SK-N-SH treated with all-trans-retinoic acid at 6 μM for 48 hours (cell line): ENCODE data around the gene CASQ2.
A peak's percentile ranks its signal among the peaks of the same experiment; 100 is the strongest.

ENCODE experiments used
- ATAC-seq: fragments of 200-7000 bp; cut with Tn5 transposase; 3 replicates; pipeline ENCODE4 v1.9.1; 2020; ENCODE audit warnings: mild to moderate bottlenecking, moderate library complexity
- ARNTL ChIP-seq: fragments of 450-650 bp; formaldehyde crosslinking; IDR thresholded peaks from 2 replicates; pipeline ENCODE4 v1.5.0; 2020; ENCODE audit warnings: low read depth, mild to moderate bottlenecking, moderate library complexity, borderline replicate concordance
- BACH2 ChIP-seq: fragments of 250-450 bp; sonication (Bioruptor Pico); IDR thresholded peaks from 2 replicates; pipeline ENCODE4 v1.9.0; 2021; ENCODE audit warnings: mild to moderate bottlenecking, borderline replicate concordance
- CSRNP3 ChIP-seq: fragments of 250-450 bp; sonication (Bioruptor Pico); IDR thresholded peaks from 2 replicates; pipeline ENCODE4 v1.5.1; 2021; ENCODE audit warnings: mild to moderate bottlenecking, moderate library complexity
- ESRRG ChIP-seq: fragments of 250-450 bp; sonication (Bioruptor Pico); IDR thresholded peaks from 2 replicates; pipeline ENCODE4 v1.6.1; 2021; ENCODE audit warnings: mild to moderate bottlenecking
- GLIS3 ChIP-seq: fragments of 250-450 bp; sonication (Bioruptor Pico); IDR thresholded peaks from 2 replicates; pipeline ENCODE4 v1.5.0; 2020; ENCODE audit warnings: mild to moderate bottlenecking, moderate library complexity
- ISL1 ChIP-seq: fragments of 250-450 bp; sonication (Bioruptor Pico); IDR thresholded peaks from 2 replicates; pipeline ENCODE4 v2.1.2; 2022; ENCODE audit warnings: mild to moderate bottlenecking, moderate library complexity
- OSR1 ChIP-seq: fragments of 250-450 bp; sonication (Bioruptor Pico); IDR thresholded peaks from 2 replicates; pipeline ENCODE4 v1.8.0; 2022; ENCODE audit warnings: moderate library complexity, mild to moderate bottlenecking, inconsistent platforms
- PATZ1 ChIP-seq: fragments of 250-450 bp; sonication (Bioruptor Pico); IDR thresholded peaks from 2 replicates; pipeline ENCODE4 v1.8.0; 2020; ENCODE audit warnings: mild to moderate bottlenecking, moderate library complexity, borderline replicate concordance
- PPARA ChIP-seq: fragments of 250-450 bp; sonication (Bioruptor Pico); IDR thresholded peaks from 2 replicates; pipeline ENCODE4 v1.5.0; 2020; ENCODE audit warnings: mild to moderate bottlenecking, borderline replicate concordance
- SNAI2 ChIP-seq: fragments of 250-450 bp; sonication (Bioruptor Pico); IDR thresholded peaks from 2 replicates; pipeline ENCODE4 v1.5.0; 2020; ENCODE audit warnings: mild to moderate bottlenecking, moderate library complexity
- TCF4 ChIP-seq: fragments of 250-450 bp; sonication (Bioruptor Pico); IDR thresholded peaks from 2 replicates; pipeline ENCODE4 v1.8.0; 2021; ENCODE audit warnings: mild to moderate bottlenecking, moderate library complexity, borderline replicate concordance
- TOX ChIP-seq: fragments of 250-450 bp; sonication (Bioruptor Pico); IDR thresholded peaks from 2 replicates; pipeline ENCODE4 v1.8.0; 2021; ENCODE audit warnings: mild to moderate bottlenecking, moderate library complexity, borderline replicate concordance
- TSHZ2 ChIP-seq: fragments of 250-450 bp; sonication (Bioruptor Pico); IDR thresholded peaks from 2 replicates; pipeline ENCODE4 v1.5.0; 2020; ENCODE audit warnings: mild to moderate bottlenecking, moderate library complexity
- ZC3H10 ChIP-seq: fragments of 250-450 bp; sonication (Bioruptor Pico); IDR thresholded peaks from 2 replicates; pipeline ENCODE4 v1.5.1; 2021; ENCODE audit warnings: mild to moderate bottlenecking, moderate library complexity
- ZFP3 ChIP-seq: fragments of 250-450 bp; sonication (Bioruptor Pico); IDR thresholded peaks from 2 replicates; pipeline ENCODE4 v1.5.0; 2020; ENCODE audit warnings: mild to moderate bottlenecking, moderate library complexity
- ZFP30 ChIP-seq: fragments of 450-650 bp; formaldehyde crosslinking; IDR thresholded peaks from 2 replicates; pipeline ENCODE4 v1.5.0; 2022; ENCODE audit warnings: mild to moderate bottlenecking, moderate library complexity
- ZNF8 ChIP-seq: fragments of 450-650 bp; formaldehyde crosslinking; IDR thresholded peaks from 2 replicates; pipeline ENCODE4 v1.5.0; 2020; ENCODE audit warnings: mild to moderate bottlenecking, moderate library complexity
- TF ChIP-seq, protein P1 (sequence below): fragments of 250-450 bp; sonication (Bioruptor Pico); IDR thresholded peaks from 2 replicates; pipeline ENCODE4 v1.5.1; 2020; ENCODE audit warnings: low read depth, mild to moderate bottlenecking, moderate library complexity
- TF ChIP-seq, protein P2 (sequence below): fragments of 250-450 bp; sonication (Bioruptor Pico); IDR thresholded peaks from 2 replicates; pipeline ENCODE4 v1.8.0; 2021; ENCODE audit warnings: low read depth, mild to moderate bottlenecking, moderate library complexity, borderline replicate concordance

The CASQ2 gene

GRCh38 chr1:115654125-115654524 lies 114.4 kb downstream of the CASQ2 start (continued):
- TF ChIP-seq SNAI2 (CRISPR knock-in tag) (no peak), TOX (CRISPR knock-in tag) (no peak), ESRRG (no peak)
- TF ChIP-seq, protein P1, sequence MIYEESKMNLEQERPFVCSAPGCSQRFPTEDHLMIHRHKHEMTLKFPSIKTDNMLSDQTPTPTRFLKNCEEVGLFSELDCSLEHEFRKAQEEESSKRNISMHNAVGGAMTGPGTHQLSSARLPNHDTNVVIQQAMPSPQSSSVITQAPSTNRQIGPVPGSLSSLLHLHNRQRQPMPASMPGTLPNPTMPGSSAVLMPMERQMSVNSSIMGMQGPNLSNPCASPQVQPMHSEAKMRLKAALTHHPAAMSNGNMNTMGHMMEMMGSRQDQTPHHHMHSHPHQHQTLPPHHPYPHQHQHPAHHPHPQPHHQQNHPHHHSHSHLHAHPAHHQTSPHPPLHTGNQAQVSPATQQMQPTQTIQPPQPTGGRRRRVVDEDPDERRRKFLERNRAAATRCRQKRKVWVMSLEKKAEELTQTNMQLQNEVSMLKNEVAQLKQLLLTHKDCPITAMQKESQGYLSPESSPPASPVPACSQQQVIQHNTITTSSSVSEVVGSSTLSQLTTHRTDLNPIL (CRISPR knock-in tag) = no peak

DNA sequence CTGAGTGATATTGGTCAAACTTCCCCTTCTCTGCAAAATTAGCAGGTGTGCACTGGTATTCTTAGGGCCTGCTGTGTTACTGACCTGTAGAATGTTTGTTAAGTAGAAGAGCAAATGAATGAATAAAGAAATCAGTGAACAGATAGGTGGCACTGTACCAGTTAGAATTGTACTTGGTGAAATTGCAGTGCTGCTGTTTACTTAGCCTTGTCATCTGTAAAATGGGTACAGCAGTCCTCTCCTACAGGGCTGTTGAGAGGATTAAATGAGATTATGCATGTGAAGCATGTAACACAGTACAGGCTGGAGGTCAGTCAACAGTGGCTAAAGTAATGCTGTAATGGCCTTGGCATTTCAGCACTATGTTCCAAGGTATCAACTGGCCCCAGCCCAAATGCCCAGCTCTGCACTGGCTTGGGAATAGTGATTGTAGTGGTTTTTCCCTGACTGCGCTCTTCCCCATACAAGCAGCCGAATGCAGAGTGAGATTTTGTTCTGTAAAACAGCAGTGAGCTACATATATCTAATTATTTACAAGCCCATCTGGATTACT lies 116.2 kb downstream of the CASQ2 start:
- TF ChIP-seq, protein P1 (CRISPR knock-in tag) = no peak
- TF ChIP-seq ZFP3 (CRISPR knock-in tag) = peak; percentile 54; the same call in 1 of the 2 replicates
- TF ChIP-seq PPARA (CRISPR knock-in tag) = no peak
- no peak for ATAC-seq

DNA sequence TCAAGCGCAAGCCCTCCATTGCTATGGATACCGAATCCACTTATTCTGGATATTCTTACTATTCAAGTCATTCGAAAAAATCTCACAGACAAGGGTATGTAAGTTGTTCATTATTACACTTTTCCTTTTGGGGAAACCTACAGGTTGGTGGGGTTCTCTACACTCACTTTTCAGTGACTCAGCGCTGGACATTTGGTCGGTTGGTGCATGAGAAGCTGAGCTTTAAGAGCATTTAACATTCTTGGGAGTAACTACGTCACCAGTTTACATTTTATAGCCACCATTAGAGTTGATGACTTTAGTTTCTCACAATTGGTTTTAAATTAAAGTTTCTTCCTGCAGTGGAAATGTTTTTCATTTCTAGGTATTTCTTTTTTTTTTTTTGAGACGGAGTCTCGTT lies 117.1 kb downstream of the CASQ2 start:
- no peak for TF ChIP-seq BACH2 (CRISPR knock-in tag)
- no peak for TF ChIP-seq ZNF8 (CRISPR knock-in tag)
- no peak for TF ChIP-seq OSR1
- TF ChIP-seq, protein P1 (CRISPR knock-in tag) = no peak
- no peak for TF ChIP-seq PATZ1 (CRISPR knock-in tag)
- TF ChIP-seq, protein P2, sequence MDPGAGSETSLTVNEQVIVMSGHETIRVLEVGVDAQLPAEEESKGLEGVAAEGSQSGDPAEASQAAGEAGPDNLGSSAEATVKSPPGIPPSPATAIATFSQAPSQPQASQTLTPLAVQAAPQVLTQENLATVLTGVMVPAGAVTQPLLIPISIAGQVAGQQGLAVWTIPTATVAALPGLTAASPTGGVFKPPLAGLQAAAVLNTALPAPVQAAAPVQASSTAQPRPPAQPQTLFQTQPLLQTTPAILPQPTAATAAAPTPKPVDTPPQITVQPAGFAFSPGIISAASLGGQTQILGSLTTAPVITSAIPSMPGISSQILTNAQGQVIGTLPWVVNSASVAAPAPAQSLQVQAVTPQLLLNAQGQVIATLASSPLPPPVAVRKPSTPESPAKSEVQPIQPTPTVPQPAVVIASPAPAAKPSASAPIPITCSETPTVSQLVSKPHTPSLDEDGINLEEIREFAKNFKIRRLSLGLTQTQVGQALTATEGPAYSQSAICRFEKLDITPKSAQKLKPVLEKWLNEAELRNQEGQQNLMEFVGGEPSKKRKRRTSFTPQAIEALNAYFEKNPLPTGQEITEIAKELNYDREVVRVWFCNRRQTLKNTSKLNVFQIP (CRISPR knock-in tag) = no peak
- TF ChIP-seq SNAI2 (CRISPR knock-in tag) = no peak
- no peak for TF ChIP-seq ZFP30 (CRISPR knock-in tag)
- no peak for TF ChIP-seq CSRNP3
- no peak for TF ChIP-seq ARNTL
- no peak for TF ChIP-seq ZFP3 (CRISPR knock-in tag)
- no peak for TF ChIP-seq ZC3H10 (CRISPR knock-in tag)
- TF ChIP-seq ISL1 (CRISPR knock-in tag) = no peak
- TF ChIP-seq PPARA (CRISPR knock-in tag) = no peak
- TF ChIP-seq, all 23 proteins: peak for 0

GRCh38 chr1:115650961-115651360 lies 117.6 kb downstream of the CASQ2 start:
- no peak for ATAC-seq
- no peak for TF ChIP-seq TSHZ2 (CRISPR knock-in tag)
- no peak for TF ChIP-seq ISL1 (CRISPR knock-in tag)
- TF ChIP-seq GLIS3 = no peak
- no peak for TF ChIP-seq TCF4 (CRISPR knock-in tag)
- no peak for TF ChIP-seq ZC3H10 (CRISPR knock-in tag)
- TF ChIP-seq ESRRG = no peak
- TF ChIP-seq OSR1 = no peak

More for the DNA sequence above, 117.1 kb downstream of the CASQ2 start:
- no peak for ATAC-seq
